Cortex of kidney (tissue), 1 donor: Measurements from ENCODE around the gene GSG1.
"Not testable (repeated sequence)": the region's sequence is repeated elsewhere in the genome, so short reads cannot be mapped to it uniquely, and the experiment has no call there.

Experiments used
- DNase-seq: peaks from one replicate; lab custom pipeline; 2025; lab: John Stamatoyannopoulos, UW

The GSG1 gene

GRCh38 chr12:13090054-13090453, 13.4 kb downstream of the GSG1 start:
- no peak for DNase-seq

- no peak for DNase-seq
These were observed 15.0 kb downstream of the GSG1 start for GRCh38 chr12:13088496-13088895.

- DNase-seq = no peak
These were observed 15.7 kb downstream of the GSG1 start for GRCh38 chr12:13087766-13088165.

- DNase-seq = no peak
These were observed 17.3 kb downstream of the GSG1 start for GRCh38 chr12:13085968-13086686.

GRCh38 chr12:13084898-13085640, 18.4 kb downstream of the GSG1 start:
- DNase-seq = no peak

- not testable (repeated sequence) for DNase-seq
These were observed 19.8 kb downstream of the GSG1 start for GRCh38 chr12:13083638-13084037.

GRCh38 chr12:13082861-13083260, 20.6 kb downstream of the GSG1 start:
- DNase-seq = no peak

GRCh38 chr12:13080266-13080665, 23.2 kb downstream of the GSG1 start:
- no peak for DNase-seq

- no peak for DNase-seq
These were observed 24.0 kb downstream of the GSG1 start for GRCh38 chr12:13079440-13079906.

- DNase-seq = no peak
These were observed 27.5 kb downstream of the GSG1 start for GRCh38 chr12:13075786-13076570.

- no peak for DNase-seq
These were observed 28.4 kb downstream of the GSG1 start for GRCh38 chr12:13075118-13075480.

GRCh38 chr12:13074396-13075117, 28.9 kb downstream of the GSG1 start:
- no peak for DNase-seq

GRCh38 chr12:13073173-13073572, 30.3 kb downstream of the GSG1 start:
- no peak for DNase-seq

- no peak for DNase-seq
These were observed 31.9 kb downstream of the GSG1 start for GRCh38 chr12:13071305-13072280.

GRCh38 chr12:13069380-13069779, 34.1 kb downstream of the GSG1 start:
- no peak for DNase-seq

- no peak for DNase-seq
These were observed 36.1 kb downstream of the GSG1 start for GRCh38 chr12:13067322-13067721.

GRCh38 chr12:13066459-13066858, 37.0 kb downstream of the GSG1 start:
- DNase-seq = no peak

GRCh38 chr12:13066014-13066413, 37.5 kb downstream of the GSG1 start:
- DNase-seq = no peak

- DNase-seq = no peak
These were observed 40.8 kb downstream of the GSG1 start for GRCh38 chr12:13062669-13063068.

- no peak for DNase-seq
These were observed 42.1 kb downstream of the GSG1 start for GRCh38 chr12:13061377-13061776.

GRCh38 chr12:13060581-13060980, 42.9 kb downstream of the GSG1 start:
- DNase-seq = no peak
